ENCODE measurements around the gene RAB14. TPM values are rescaled to one million over a fixed set of nuclear protein-coding genes. Genes with fewer than 3 reads are reported as not detected.

Gene RAB14
- total and polyA plus RNA-seq, 2 donors (not counting 1 experiment from before 2014, with no cell fraction given) = 20.4 to 52.6 TPM

GRCh38 chr9:121225240-121225639 is 23.6 kb upstream of the RAB14 start:
- Histone ChIP-seq H3K27me3 (replicated peaks in 1 of 4; ENCODE audit: control extremely low read depth in 1 of 4, control insufficient read depth in 3 of 4, insufficient read depth in 4 of 4, low read length in 3 of 4) (no peaks in the 10 kb centered on the region), H3K79me2 (ENCODE audit: control insufficient read depth, insufficient read depth, low read length) (peaks cover 4% of the 10 kb centered on the region), H3K9ac (ENCODE audit: low read length) (no peak overlapping the region), H3K36me3 (replicated peaks in 1 of 2; ENCODE audit: control extremely low read depth in 1 of 2, control insufficient read depth in 1 of 2, extremely low read depth in 1 of 2, insufficient read depth in 2 of 2, low read length in 1 of 2) (peaks cover 0 to 1% of the 10 kb centered on the region in 2 experiments), H3K4me2 (replicated peaks; ENCODE audit: low read depth, low read length, poor library complexity, severe bottlenecking) (no peak overlapping the region), H2AFZ (ENCODE audit: insufficient read depth, low read depth, low read length, poor library complexity, severe bottlenecking) (no peak overlapping the region), H3K4me1 (ENCODE audit: control insufficient read depth in 2 of 2, insufficient read depth in 2 of 2, low read length in 2 of 2) (peaks cover 0 to 5% of the 10 kb centered on the region in 2 donors), H3K27ac (ENCODE audit: low read length in 2 of 2) (no peak overlapping the region), H4K20me1 (ENCODE audit: control insufficient read depth, insufficient read depth, low read length, poor library complexity, severe bottlenecking) (no peaks in the 10 kb centered on the region), H3K9me3 (ENCODE audit: control extremely low read depth in 1 of 3, control insufficient read depth in 2 of 3, insufficient read depth in 1 of 3, low read length in 2 of 3) (no peaks in the 10 kb centered on the region), H3K4me3 (ENCODE audit: control extremely low read depth in 1 of 5, extremely low read depth in 1 of 5, insufficient read depth in 1 of 5, low read depth in 2 of 5, low read length in 4 of 5) (no peak overlapping the region)
- CTCF ChIA-PET = interaction anchor here (0.5 to 2.9 kb wide), 3 partner anchors 13 to 156 kb away, joined by 3 to 15 read pairs (median 6); no protein-coding TSS in a partner anchor
- Mint-ChIP-seq H3K9me3 (ENCODE audit: insufficient read depth) (no peaks in the 10 kb centered on the region), H3K4me3 (no peak overlapping the region), H3K27ac (no peak overlapping the region), H3K27me3 (no peaks in the 10 kb centered on the region), H3K4me1 (peaks cover 3% of the 10 kb centered on the region)
- WGBS (ENCODE audit: insufficient coverage) = 100% methylated on average over 2 of the region's 5 CpGs
- TF ChIP-seq EZH2 (IDR thresholded peaks at IDR 0.05; ENCODE audit: borderline replicate concordance, insufficient read depth, low read depth, low read length, poor library complexity, severe bottlenecking) = no peak
- TF ChIP-seq, protein P1, sequence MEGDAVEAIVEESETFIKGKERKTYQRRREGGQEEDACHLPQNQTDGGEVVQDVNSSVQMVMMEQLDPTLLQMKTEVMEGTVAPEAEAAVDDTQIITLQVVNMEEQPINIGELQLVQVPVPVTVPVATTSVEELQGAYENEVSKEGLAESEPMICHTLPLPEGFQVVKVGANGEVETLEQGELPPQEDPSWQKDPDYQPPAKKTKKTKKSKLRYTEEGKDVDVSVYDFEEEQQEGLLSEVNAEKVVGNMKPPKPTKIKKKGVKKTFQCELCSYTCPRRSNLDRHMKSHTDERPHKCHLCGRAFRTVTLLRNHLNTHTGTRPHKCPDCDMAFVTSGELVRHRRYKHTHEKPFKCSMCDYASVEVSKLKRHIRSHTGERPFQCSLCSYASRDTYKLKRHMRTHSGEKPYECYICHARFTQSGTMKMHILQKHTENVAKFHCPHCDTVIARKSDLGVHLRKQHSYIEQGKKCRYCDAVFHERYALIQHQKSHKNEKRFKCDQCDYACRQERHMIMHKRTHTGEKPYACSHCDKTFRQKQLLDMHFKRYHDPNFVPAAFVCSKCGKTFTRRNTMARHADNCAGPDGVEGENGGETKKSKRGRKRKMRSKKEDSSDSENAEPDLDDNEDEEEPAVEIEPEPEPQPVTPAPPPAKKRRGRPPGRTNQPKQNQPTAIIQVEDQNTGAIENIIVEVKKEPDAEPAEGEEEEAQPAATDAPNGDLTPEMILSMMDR (IDR thresholded peaks at IDR 0.05) = no peak
- POLR2A ChIA-PET = no interaction called here
- no peak for ATAC-seq (ENCODE audit: low read depth)
- intact Hi-C loops (cut with micrococcal nuclease) = no loop called here
- DNase-seq = no peak

- peaks cover 4% of the 10 kb centered on the region for H3K79me2 ChIP-seq (ENCODE audit: control insufficient read depth, insufficient read depth, low read length)
- H3K4me2 ChIP-seq (replicated peaks; ENCODE audit: low read depth, low read length, poor library complexity, severe bottlenecking) = no peak overlapping the region
- ChIA-PET POLR2A (no interaction called here), CTCF (interaction anchor here (2.9 kb wide), 1 partner anchor 10 kb away, joined by 15 read pairs; no protein-coding TSS in a partner anchor)
- no peak overlapping the region for H3K9ac ChIP-seq (ENCODE audit: low read length)
- Mint-ChIP-seq H3K27ac (no peak overlapping the region), H3K27me3 (no peaks in the 10 kb centered on the region), H3K9me3 (ENCODE audit: insufficient read depth) (no peaks in the 10 kb centered on the region), H3K4me3 (no peak overlapping the region), H3K4me1 (peaks cover 6% of the 10 kb centered on the region)
- WGBS (ENCODE audit: insufficient coverage) = 92% methylated on average over 8 of the region's 12 CpGs
- peaks cover 0 to 5% of the 10 kb centered on the region in 2 donors for H3K4me1 ChIP-seq (ENCODE audit: control insufficient read depth in 2 of 2, insufficient read depth in 2 of 2, low read length in 2 of 2)
- H4K20me1 ChIP-seq (ENCODE audit: control insufficient read depth, insufficient read depth, low read length, poor library complexity, severe bottlenecking) = no peaks in the 10 kb centered on the region
- H3K36me3 ChIP-seq (replicated peaks in 1 of 2; ENCODE audit: control extremely low read depth in 1 of 2, control insufficient read depth in 1 of 2, extremely low read depth in 1 of 2, insufficient read depth in 2 of 2, low read length in 1 of 2) = peaks cover 0 to 1% of the 10 kb centered on the region in 2 experiments
- H3K27ac ChIP-seq (ENCODE audit: low read length in 2 of 2) = no peak overlapping the region
- H3K4me3 ChIP-seq (ENCODE audit: control extremely low read depth in 1 of 5, extremely low read depth in 1 of 5, insufficient read depth in 1 of 5, low read depth in 2 of 5, low read length in 4 of 5) = no peak overlapping the region
- H3K27me3 ChIP-seq (replicated peaks in 1 of 4; ENCODE audit: control extremely low read depth in 1 of 4, control insufficient read depth in 3 of 4, insufficient read depth in 4 of 4, low read length in 3 of 4) = no peaks in the 10 kb centered on the region
- no peaks in the 10 kb centered on the region for H3K9me3 ChIP-seq (ENCODE audit: control extremely low read depth in 1 of 3, control insufficient read depth in 2 of 3, insufficient read depth in 1 of 3, low read length in 2 of 3)
- DNase-seq = no peak
- H2AFZ ChIP-seq (ENCODE audit: insufficient read depth, low read depth, low read length, poor library complexity, severe bottlenecking) = no peak overlapping the region
- TF ChIP-seq, protein P1 (IDR thresholded peaks at IDR 0.05) = peak; percentile 52
- TF ChIP-seq EZH2 (IDR thresholded peaks at IDR 0.05; ENCODE audit: borderline replicate concordance, insufficient read depth, low read depth, low read length, poor library complexity, severe bottlenecking) = no peak
- intact Hi-C loops (cut with micrococcal nuclease) = no loop called here
- no peak for ATAC-seq (ENCODE audit: low read depth)
Observed at GRCh38 chr9:121222524-121223171, 21.0 kb upstream of the RAB14 start.
